GM23248 (cell line): ENCODE results near the gene COL23A1.

Experiments
- EZH2 ChIP-seq: fragments of 200-600 bp; sonication (generic); IDR thresholded peaks from 2 replicates; pipeline ENCODE4 v1.6.1; 2018; ENCODE audit warnings: antibody characterized with exemption, mild to moderate bottlenecking; ENCODE audit not compliant: insufficient read depth, poor library complexity, severe bottlenecking
- EZH2phosphoT487 ChIP-seq: fragments of 200-600 bp; sonication (generic); IDR thresholded peaks from 2 replicates; pipeline ENCODE4 v1.6.1; 2018; ENCODE audit warnings: antibody characterized with exemption, moderate library complexity, mild to moderate bottlenecking, low read depth; ENCODE audit not compliant: insufficient read depth

DNA sequence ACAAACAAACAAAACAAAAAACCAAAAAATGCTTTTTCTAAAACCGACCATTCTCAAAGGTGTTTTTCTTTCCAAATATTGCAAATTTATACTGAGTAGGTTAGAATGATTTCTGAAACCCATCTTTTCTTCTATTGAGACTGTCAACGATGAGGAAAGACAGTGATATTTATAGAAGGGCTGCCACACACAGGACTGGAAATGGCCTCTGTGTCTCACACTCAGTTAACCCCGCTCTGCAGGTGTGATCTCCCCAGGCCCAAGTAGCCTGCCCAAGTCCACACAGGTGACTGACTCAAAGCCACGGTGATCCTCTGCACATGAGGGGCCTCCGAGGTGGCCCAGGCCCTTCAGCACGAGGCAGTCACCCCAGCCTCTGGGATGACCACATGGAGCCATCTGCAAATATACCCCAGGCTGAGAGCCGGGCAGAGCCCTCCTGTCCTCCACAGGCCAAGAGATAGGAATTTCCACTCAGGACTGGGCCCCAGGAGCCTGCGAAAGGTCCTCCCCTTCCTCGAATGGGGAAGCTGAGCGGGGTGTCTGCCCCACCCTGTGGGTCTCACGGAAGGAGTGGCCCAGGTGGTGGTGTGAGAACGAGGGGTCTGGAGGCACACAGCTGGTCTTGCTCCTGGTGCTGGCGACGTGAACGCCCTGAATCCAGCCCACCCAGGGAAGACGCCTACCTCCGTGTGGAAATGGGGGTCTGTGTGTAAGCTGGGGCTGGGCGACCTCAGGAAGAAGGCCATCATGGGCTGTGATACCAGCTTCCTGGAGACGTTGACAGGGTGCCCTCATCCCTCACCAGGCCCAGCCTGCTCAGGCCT lies 304.6 kb downstream of the COL23A1 start:
- TF ChIP-seq EZH2phosphoT487: no peak
- TF ChIP-seq EZH2: no peak
